OCI-LY3 (cell line): ENCODE data around the gene ANKRD34C.

Experiments used
- EZH2phosphoT487 ChIP-seq: fragments of 200-600 bp; shearing (Covaris generic); IDR thresholded peaks from 2 replicates; pipeline ENCODE4 v1.6.1; 2018; ENCODE audit warnings: antibody characterized with exemption, mixed run types, low read depth
- TF ChIP-seq, protein P1 (sequence below): fragments of 200-600, 300-600 bp; sonication (generic); IDR thresholded peaks from 2 replicates; pipeline ENCODE4 v1.5.1; 2014; ENCODE audit warnings: antibody characterized with exemption, low read length, low read depth

DNA sequence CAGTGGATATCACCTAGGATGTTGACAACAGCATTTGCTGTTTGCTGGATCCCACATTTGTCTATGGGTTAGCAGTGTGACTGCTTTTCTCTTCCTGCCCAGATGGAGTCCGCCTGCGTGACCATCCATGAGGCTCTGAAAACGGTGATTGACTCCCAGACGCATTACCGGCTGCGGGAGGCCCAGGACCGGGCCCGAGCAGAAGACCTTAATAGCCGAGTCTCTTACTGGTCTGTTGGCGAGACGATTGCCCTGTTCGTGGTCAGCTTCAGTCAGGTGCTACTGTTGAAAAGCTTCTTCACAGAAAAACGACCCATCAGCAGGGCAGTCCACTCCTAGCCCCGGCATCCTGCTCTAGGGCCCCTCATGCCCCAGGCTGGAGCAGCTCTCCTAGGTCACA is 39.4 kb downstream of the ANKRD34C start:
- TF ChIP-seq, protein P1, sequence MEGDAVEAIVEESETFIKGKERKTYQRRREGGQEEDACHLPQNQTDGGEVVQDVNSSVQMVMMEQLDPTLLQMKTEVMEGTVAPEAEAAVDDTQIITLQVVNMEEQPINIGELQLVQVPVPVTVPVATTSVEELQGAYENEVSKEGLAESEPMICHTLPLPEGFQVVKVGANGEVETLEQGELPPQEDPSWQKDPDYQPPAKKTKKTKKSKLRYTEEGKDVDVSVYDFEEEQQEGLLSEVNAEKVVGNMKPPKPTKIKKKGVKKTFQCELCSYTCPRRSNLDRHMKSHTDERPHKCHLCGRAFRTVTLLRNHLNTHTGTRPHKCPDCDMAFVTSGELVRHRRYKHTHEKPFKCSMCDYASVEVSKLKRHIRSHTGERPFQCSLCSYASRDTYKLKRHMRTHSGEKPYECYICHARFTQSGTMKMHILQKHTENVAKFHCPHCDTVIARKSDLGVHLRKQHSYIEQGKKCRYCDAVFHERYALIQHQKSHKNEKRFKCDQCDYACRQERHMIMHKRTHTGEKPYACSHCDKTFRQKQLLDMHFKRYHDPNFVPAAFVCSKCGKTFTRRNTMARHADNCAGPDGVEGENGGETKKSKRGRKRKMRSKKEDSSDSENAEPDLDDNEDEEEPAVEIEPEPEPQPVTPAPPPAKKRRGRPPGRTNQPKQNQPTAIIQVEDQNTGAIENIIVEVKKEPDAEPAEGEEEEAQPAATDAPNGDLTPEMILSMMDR = no peak
- no peak for TF ChIP-seq EZH2phosphoT487
